Measurements from ENCODE around the gene GUSB.
"Not testable (repeated sequence)": the region's sequence is repeated elsewhere in the genome, so short reads cannot be mapped to it uniquely, and the experiment has no call there.

Gene GUSB

DNA sequence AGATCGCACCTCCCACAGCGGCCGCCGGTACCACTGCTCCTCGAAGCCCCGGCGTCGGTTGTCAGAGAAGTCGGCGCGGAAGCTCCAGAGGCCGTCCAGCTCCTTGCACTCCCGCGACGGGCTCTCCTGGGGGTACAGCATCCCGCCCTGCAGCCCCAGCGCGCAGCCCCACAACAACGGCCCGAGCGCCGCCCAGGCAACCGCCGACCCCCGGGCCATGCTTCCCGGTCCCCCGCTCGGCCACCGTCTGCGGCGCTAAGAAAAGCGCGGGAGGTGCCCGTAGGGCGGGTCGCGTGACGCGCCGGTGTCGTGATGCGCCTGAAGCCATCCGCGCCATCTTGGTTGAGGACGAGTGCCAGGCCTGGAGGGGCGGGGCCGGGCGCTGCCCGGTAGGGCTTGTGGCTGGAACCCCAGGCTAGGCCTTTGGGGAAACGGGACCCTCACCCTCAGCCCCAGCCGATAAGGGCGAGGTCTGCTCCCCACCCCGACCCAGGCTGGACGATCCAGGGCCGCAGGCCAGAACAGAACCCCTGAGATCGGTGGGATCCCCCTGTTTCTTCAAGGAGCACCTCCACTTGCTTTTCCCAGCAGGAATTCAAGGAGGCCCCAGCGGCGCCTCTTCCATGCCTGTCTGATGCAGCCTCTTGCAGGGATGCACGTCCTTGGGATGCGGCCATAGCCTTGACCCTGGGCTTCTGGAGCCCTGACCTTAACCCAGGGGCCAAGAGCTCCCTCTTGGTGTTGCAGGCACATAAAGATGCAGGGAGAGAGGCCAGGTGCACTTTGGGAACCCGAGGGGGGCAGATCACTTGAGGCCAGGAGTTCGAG is at the start of gene GUSB:
TSS of gene GUSB (minus strand) at position 249 of the 828 bp plus-strand sequence. CDS start at position 219, 30 bp downstream.
- peak; percentile 73 for DNase-seq (ENCODE audit: insufficient read length, low spot score)
- peak; percentile 79 for TF ChIP-seq POLR2A (IDR thresholded peaks at IDR 0.05; ENCODE audit: low read depth, low read length)
- no peak for FAIRE-seq

GRCh38 chr7:66028342-66028741 is 46.3 kb upstream of the GUSB start:
- not testable (repeated sequence) for DNase-seq (ENCODE audit: insufficient read length, low spot score); FAIRE-seq

GRCh38 chr7:66016131-66016461 is 34.1 kb upstream of the GUSB start:
- no peak for FAIRE-seq
- TF ChIP-seq POLR2A (IDR thresholded peaks at IDR 0.05; ENCODE audit: low read depth, low read length), result no peak
- DNase-seq (ENCODE audit: insufficient read length, low spot score), result no peak

GRCh38 chr7:66015440-66016130 is 33.6 kb upstream of the GUSB start:
- TF ChIP-seq POLR2A (IDR thresholded peaks at IDR 0.05; ENCODE audit: low read depth, low read length), result no peak
- no peak for FAIRE-seq

GRCh38 chr7:66013938-66014337 is 31.9 kb upstream of the GUSB start:
- DNase-seq (ENCODE audit: insufficient read length, low spot score) (no peak), FAIRE-seq (no peak)
- no peak for TF ChIP-seq POLR2A (IDR thresholded peaks at IDR 0.05; ENCODE audit: low read depth, low read length)

More at GRCh38 chr7:66015440-66016130, 33.6 kb upstream of the GUSB start:
- no peak for DNase-seq (ENCODE audit: insufficient read length, low spot score)

- DNase-seq (ENCODE audit: insufficient read length, low spot score) (no peak), FAIRE-seq (no peak)
- TF ChIP-seq POLR2A (IDR thresholded peaks at IDR 0.05; ENCODE audit: low read depth, low read length), result no peak
Observed at GRCh38 chr7:66007232-66007631, 25.2 kb upstream of the GUSB start.

GRCh38 chr7:66005115-66005671 is 23.2 kb upstream of the GUSB start:
- FAIRE-seq; DNase-seq (ENCODE audit: insufficient read length, low spot score): not testable (repeated sequence)

DNA sequence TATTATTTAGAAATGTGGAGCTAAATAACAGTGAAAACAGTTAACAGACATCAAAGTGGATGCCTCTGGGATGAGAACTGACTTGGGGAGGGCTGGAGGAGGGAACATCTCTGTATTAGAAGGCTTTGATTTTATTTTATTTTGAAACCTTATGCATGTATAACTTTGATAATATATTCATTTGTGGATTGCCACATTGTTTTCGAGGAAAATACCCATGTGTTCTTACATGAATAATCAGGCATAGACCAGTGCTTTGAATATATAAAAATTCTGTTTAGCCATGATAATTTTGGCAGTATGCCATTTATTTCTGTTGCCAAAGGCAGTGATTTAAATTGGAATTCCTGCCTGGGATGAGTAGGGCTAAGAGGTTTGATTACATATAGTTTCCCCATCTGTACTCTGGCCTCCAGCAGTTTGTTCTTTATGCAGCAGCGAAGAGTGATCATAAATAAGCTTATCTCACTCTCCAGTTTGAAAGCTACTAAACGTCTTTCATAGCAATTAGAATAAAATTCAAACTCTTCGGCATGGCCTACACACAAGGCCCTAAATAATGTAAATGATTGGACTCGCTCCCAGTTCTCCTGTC is 18.9 kb upstream of the GUSB start:
- DNase-seq (ENCODE audit: insufficient read length, low spot score), result not testable (repeated sequence)
- FAIRE-seq, result peak; percentile 50

- not testable (repeated sequence) for FAIRE-seq; DNase-seq (ENCODE audit: insufficient read length, low spot score)
Observed at GRCh38 chr7:65994984-65995383, 13.0 kb upstream of the GUSB start.

- no peak for TF ChIP-seq POLR2A (IDR thresholded peaks at IDR 0.05; ENCODE audit: low read depth, low read length)
- DNase-seq (ENCODE audit: insufficient read length, low spot score), result no peak
- FAIRE-seq, result no peak
Observed at GRCh38 chr7:65992526-65992925, 10.5 kb upstream of the GUSB start.

GRCh38 chr7:65991829-65992228 is 9.8 kb upstream of the GUSB start:
- DNase-seq (ENCODE audit: insufficient read length, low spot score); FAIRE-seq: not testable (repeated sequence)

DNA sequence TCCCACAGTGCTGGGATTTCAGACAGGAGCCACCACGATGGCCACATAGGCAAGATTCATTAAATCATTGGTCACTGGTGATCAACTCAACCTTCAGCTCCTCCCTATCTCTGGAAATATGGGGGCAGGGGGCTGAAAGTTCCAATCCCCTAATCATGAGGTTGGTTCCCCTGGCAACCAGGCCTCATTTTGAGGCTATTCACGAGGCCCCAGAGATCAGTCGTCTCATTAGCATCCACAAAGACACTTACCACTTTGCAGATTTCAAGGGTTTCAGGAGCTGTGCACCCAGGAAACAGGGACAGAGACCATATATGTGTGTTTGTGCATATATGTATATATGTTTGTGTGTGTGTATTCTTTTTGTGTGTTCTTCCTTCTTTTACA is 7.7 kb upstream of the GUSB start:
- FAIRE-seq (no peak), DNase-seq (ENCODE audit: insufficient read length, low spot score) (no peak)
- TF ChIP-seq POLR2A (IDR thresholded peaks at IDR 0.05; ENCODE audit: low read depth, low read length), result no peak

DNA sequence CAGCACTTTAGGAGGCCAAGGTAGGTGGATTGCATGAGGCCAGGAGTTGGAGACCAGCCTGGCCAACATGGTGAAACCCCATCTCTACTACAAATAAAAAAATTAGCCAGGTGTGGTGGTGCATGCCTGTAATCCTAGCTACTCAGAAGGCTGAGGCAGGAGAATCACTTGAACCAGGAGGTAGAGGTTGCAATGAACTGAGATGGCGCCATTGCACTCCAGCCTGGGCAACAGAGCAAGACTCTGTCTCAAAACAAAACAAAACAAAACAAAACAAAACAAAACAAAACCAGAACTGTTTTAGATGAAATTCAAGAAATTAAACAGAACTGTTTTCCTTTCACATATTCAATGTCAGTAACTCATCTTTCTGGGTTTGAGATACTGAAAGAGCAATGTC is 6.5 kb upstream of the GUSB start:
- DNase-seq (ENCODE audit: insufficient read length, low spot score); FAIRE-seq: not testable (repeated sequence)

- TF ChIP-seq POLR2A (IDR thresholded peaks at IDR 0.05; ENCODE audit: low read depth, low read length), result no peak
- FAIRE-seq (no peak), DNase-seq (ENCODE audit: insufficient read length, low spot score) (no peak)
Observed at GRCh38 chr7:65988084-65988483, 6.1 kb upstream of the GUSB start.
